H1 (cell line): ENCODE measurements around the gene LRRC45. TPM values are rescaled to one million over a fixed set of nuclear protein-coding genes. Genes with fewer than 3 reads are reported as not detected.

Experiments
- MAFK ChIP-seq: IDR thresholded peaks from 2 replicates; pipeline ENCODE4 v1.6.1; 2012; ENCODE audit warnings: low read depth, mild to moderate bottlenecking, improper control_type of control experiment, low read length
- NRF1 ChIP-seq: IDR thresholded peaks from 2 replicates; pipeline ENCODE4 v1.6.1; 2011; ENCODE audit warnings: mild to moderate bottlenecking, low read depth, low read length, improper control_type of control experiment
- polyA plus RNA-seq, 7 experiments: library from polyadenylated mRNA; depleted of rRNA in 3 of 7; stranded (reverse) in 5 of 7; unstranded in 2 of 7; fragments of >200 nt in 5 of 7; fragments of 200-250 nt in 2 of 7; gene quantifications; 1 replicate in 5 of 7; 2 replicates in 1 of 7; 4 replicates in 1 of 7; pipeline versions ENCODE4 v1.2.1 to v1.2.3, GENCODE V29; 2011 to 2013; ENCODE audit warnings: missing spikeins in 2 of 7, mixed read lengths in 2 of 7
- total RNA-seq: library from RNA; stranded (reverse); fragmentation: NEBNext Ultra II Directional; extraction: Animal tissue kit (Norgen Biotek cat#: 25700); gene quantifications from 2 replicates; pipeline ENCODE4 v1.2.1, GENCODE V29; 2021

The LRRC45 gene
- total and polyA plus RNA-seq, 2 of the 8 experiments (the other 6 are each of a cell fraction or from before 2014, with no cell fraction given): 11.5 to 29.0 TPM

- TF ChIP-seq NRF1 (no peak), MAFK (no peak)
These were observed 30.0 kb downstream of the LRRC45 start (continued) for GRCh38 chr17:82053130-82053529.
